Stimulated activated naive B cell treated with anti-CD40 and anti-IgM and Interleukin-4, amounts not matched to agents 10 μg/mL and 1 μg/mL and 100 μg/mL, for 72 hours (primary cell): ENCODE results near the gene OCA2.

Source experiments
- ATAC-seq, 2 donors: fragments of 150-1000 bp; cut with Tn5 transposase; replicated peaks; 2 replicates each; pipeline ENCODE4 v1.10.0; 2021; ENCODE audit warnings: moderate library complexity in 1 of 2
- DNase-seq: peaks from one replicate; pipeline ENCODE4 v3.0.0; 2021
- H3K27ac Mint-ChIP-seq: one replicate; pipeline ENCODE4 v1.8.0; 2022; ENCODE audit warnings: mild to moderate bottlenecking, mixed read lengths
- H3K27me3 Mint-ChIP-seq, 2 donors: one replicate each; pipeline ENCODE4 v1.8.0; 2022; ENCODE audit warnings: mixed read lengths in 2 of 2
- H3K36me3 Mint-ChIP-seq, 2 donors: one replicate each; pipeline ENCODE4 v1.8.0; 2022; ENCODE audit warnings: mixed read lengths in 2 of 2, mild to moderate bottlenecking in 1 of 2
- H3K4me1 Mint-ChIP-seq, 2 donors: one replicate each; pipeline ENCODE4 v1.8.0; 2022; ENCODE audit warnings: mixed read lengths in 2 of 2, mild to moderate bottlenecking in 1 of 2
- H3K4me3 Mint-ChIP-seq, 2 donors: one replicate each; pipeline ENCODE4 v1.8.0; 2022; ENCODE audit warnings: mild to moderate bottlenecking in 2 of 2, mixed read lengths in 2 of 2, moderate library complexity in 1 of 2
- H3K9me3 Mint-ChIP-seq, 2 donors: one replicate each; pipeline ENCODE4 v1.8.0; 2022; ENCODE audit warnings: mixed read lengths in 2 of 2, mild to moderate bottlenecking in 1 of 2

OCA2 gene

DNA sequence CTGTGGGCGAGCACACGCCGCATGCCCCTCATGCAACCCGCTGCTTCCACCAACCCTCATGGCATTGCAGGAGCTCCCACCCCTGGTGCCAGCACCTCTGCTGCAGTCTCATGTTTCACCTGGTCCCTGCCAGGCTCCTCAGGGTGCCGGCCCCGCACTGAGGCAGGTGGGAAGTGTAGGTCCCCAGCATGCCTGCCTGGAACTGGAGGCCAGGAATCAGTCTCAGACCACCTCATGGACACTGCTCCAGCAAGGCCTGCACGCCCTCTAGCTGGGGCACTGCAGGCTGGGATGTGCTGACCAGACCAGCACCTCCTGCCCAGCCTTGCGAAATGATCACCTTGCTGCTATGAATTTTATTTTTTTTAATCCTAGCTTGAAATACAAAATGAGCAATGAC lies 39.1 kb downstream of the OCA2 start:
- Mint-ChIP-seq H3K9me3 (peaks cover 10 to 25% of the 10 kb centered on the region in 2 donors), H3K4me1 (no peaks in the 10 kb centered on the region), H3K4me3 (no peak overlapping the region), H3K36me3 (no peaks in the 10 kb centered on the region), H3K27me3 (peaks cover 0 to 7% of the 10 kb centered on the region in 2 donors), H3K27ac (no peak overlapping the region)
- ATAC-seq (no peak), DNase-seq (no peak)

DNA sequence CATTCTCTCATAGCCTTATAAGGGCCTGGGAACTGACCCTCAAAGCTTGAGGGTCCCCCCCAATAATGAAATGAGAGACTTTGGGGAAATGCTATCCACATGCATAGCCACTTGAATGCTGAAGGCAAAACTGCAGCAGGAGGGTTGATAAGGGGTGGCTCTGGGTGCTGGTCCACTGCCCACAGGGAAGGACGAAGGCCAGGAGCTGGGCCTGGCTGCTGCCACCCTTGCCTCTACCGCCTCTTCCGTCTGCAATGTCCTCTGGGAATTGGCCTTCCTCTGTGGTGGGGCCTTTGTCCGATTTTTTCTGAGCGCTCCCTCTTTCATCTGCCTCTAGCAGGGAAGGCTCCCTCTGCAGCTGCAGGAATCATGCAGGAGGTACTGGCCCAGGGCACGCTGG lies 41.0 kb downstream of the OCA2 start:
- H3K4me1 Mint-ChIP-seq = no peaks in the 10 kb centered on the region
- peaks cover 7 to 14% of the 10 kb centered on the region in 2 donors for H3K9me3 Mint-ChIP-seq
- ATAC-seq (no peak), DNase-seq (no peak)
- no peak overlapping the region for H3K4me3 Mint-ChIP-seq
- H3K36me3 Mint-ChIP-seq = no peaks in the 10 kb centered on the region
- peaks cover 0 to 4% of the 10 kb centered on the region in 2 donors for H3K27me3 Mint-ChIP-seq
- H3K27ac Mint-ChIP-seq = no peak overlapping the region

DNA sequence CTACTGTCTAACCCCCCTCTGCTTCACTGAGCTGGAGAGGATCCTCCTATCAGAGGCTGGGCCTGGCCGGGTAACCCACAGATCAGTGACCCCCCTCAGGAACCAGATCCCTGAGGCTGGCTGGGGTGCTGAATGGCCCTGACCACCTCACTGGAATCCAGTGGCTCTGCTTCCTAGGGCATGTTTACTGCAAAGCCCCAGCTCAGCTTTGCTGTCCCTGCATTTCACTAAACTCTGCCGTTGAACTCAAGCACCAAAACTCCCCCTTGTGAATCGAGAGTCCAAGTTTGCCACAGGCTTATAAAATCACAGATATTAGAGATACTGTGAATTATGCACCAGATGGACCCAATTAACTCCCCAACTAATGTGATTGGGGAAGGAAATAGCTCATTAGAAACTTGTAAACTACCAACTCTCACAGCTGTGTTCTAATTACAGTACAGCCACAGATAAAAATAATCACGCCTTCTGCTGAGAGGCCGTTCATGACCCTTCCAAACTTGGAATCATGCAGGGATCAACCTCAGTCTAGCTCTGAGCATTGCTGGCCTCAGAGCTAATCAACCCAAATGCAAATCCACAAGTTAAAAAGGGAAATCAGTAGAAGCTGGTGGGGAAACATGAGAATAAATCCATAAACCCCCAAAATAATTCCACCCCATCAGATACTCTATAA lies 47.0 kb downstream of the OCA2 start:
- no peak for ATAC-seq
- no peak for DNase-seq
- H3K4me1 Mint-ChIP-seq = no peaks in the 10 kb centered on the region
- no peak overlapping the region for H3K27ac Mint-ChIP-seq
- H3K27me3 Mint-ChIP-seq = peaks cover 0 to 2% of the 10 kb centered on the region in 2 donors
- H3K36me3 Mint-ChIP-seq = no peaks in the 10 kb centered on the region
- H3K9me3 Mint-ChIP-seq = peaks cover 2 to 4% of the 10 kb centered on the region in 2 donors
- H3K4me3 Mint-ChIP-seq = no peak overlapping the region

DNA sequence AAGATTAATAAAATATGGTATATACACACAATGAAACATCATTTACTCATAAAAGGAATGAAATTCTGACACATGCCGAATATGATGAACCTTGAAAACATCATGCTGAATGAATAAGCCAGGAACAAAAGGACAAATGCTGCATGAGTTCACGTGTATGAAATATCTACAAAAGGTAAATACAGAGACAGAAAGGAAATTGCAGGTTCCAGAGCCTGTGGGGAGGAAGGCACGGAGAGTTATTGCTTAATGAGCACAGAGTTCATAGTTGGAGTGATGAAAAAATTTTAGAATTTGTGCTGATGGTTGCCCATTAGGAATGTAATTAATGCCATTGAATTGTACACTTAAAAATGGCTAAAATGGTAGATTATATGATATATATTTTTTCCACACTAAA lies 49.5 kb downstream of the OCA2 start:
- Mint-ChIP-seq H3K27me3 (peaks cover 10 to 11% of the 10 kb centered on the region in 2 donors), H3K4me1 (no peaks in the 10 kb centered on the region), H3K36me3 (no peaks in the 10 kb centered on the region), H3K27ac (no peak overlapping the region), H3K9me3 (peaks cover 4 to 5% of the 10 kb centered on the region in 2 donors), H3K4me3 (no peak overlapping the region)
- ATAC-seq (no peak), DNase-seq (no peak)

DNA sequence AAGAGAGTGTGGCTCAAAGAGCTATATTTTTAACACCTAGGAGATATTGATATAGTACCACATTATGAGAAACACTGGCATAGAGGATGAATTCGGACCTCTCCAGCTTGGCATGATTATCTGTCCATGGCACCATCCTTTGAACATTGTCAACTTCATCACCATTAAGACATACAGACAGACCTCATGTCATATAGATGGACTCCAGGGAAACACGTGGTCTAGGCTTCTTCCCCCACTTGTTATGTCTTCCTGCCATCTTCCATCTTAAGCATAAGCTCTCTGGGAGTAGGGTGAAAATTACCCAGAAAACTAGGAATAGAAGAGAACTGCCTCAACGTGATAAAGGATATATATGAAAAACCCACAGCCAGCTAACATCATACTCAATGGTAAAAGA lies 51.8 kb downstream of the OCA2 start:
- Mint-ChIP-seq H3K27me3 (peaks cover 11 to 13% of the 10 kb centered on the region in 2 donors), H3K9me3 (peaks cover 4 to 5% of the 10 kb centered on the region in 2 donors), H3K4me3 (no peak overlapping the region), H3K36me3 (no peaks in the 10 kb centered on the region), H3K4me1 (no peaks in the 10 kb centered on the region), H3K27ac (no peak overlapping the region)
- DNase-seq = no peak
- ATAC-seq = no peak

DNA sequence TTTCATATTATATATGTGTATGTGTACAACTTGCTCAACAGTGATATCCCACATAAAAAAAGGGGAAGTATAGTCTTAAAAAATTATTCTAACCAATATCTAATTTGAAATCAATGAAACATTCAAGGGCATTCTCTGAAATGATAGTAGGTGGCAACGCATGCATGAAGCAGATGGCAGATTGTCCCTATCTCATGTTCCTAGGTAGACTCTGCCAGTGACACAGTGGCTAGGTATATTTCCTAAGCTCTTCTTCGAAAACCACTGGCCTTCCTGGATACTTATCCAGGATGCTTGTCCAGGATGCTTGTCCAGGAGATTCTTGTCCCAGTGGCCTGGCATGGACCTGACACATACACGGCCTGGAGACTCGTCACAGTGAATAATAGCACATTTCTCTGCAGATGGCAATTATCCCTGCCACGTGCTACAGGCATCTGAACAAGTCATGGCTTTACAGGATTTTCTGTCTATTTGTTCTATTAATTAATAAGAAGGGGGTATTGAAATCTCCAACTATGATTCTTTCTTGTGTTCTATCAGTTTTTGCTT lies 54.9 kb downstream of the OCA2 start:
- no peak overlapping the region for H3K27ac Mint-ChIP-seq
- DNase-seq = no peak
- H3K4me1 Mint-ChIP-seq = no peaks in the 10 kb centered on the region
- H3K27me3 Mint-ChIP-seq = peaks cover 16 to 19% of the 10 kb centered on the region in 2 donors
- H3K4me3 Mint-ChIP-seq = no peak overlapping the region
- no peak for ATAC-seq
- no peaks in the 10 kb centered on the region for H3K36me3 Mint-ChIP-seq
- peaks cover 4 to 5% of the 10 kb centered on the region in 2 donors for H3K9me3 Mint-ChIP-seq

DNA sequence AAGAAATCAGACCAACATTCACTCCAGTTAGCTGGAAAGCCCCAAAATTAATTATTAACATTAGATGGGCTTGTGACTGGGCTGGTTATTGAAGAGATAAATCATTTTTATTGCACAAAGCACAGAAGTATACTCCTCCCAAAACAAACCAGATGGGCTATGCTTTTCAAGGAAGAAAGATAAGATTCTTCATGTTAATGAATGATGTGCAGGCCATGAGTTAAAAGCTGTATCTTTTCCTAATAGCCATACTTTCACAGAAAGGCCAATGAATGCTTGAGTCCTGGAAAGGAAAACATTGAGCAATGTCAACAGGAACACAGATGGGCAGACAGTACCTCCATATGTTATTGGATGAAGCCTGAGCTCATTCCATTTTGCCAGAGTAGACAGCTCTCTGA lies 55.4 kb downstream of the OCA2 start:
- Mint-ChIP-seq H3K27me3 (peaks cover 21 to 24% of the 10 kb centered on the region in 2 donors), H3K27ac (no peak overlapping the region), H3K4me1 (no peaks in the 10 kb centered on the region), H3K4me3 (no peak overlapping the region), H3K9me3 (peaks cover 4 to 5% of the 10 kb centered on the region in 2 donors), H3K36me3 (no peaks in the 10 kb centered on the region)
- ATAC-seq (no peak), DNase-seq (no peak)

DNA sequence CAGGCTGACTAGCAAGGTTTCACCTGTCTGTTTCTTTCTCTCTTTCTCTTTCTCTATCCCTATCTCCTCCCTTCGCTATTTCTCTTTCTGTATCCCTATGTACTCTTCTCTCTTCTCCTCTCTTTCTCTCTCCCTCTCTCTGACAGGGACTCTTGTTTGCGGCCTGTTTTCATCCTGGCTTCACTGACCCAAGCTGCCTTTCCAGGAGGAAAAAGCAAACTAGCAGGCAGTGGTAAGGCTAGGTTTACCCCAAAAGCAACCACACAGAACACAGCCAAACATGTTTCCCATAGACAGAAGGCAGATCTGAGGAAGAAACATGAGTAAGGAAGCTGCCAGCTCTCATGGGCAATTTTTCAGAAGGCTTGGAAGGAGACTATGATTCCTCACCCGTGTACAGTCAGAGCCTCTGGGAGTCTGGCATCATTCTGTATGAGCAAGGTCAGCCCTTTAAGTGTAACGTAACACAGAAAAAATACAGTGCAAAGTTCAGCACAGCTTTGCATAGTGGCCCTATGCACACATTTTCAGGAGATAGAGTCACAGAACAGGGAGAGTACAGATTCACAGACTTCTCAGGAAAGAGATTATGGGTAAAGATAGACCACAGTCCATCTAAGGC lies 61.0 kb downstream of the OCA2 start:
- H3K4me1 Mint-ChIP-seq = no peaks in the 10 kb centered on the region

DNA sequence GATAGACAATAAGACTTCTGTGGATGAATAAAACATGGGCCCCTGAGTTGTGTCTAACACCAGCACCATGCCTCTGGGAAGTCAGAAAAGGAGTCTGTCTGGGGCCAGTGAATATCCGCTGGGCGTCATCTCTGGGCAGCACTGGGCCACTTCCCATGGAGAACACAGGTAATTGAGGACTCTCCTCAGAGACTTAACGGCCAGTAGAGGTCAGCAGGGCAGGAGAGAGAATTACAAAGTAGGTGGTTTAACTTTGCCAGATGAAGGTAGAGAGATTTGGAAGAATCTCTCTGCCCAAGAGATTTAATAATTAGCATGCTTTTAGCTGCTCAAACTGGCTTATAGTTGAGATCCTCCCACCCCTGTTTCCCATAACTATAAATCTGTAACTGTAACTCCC lies 65.7 kb downstream of the OCA2 start:
- ATAC-seq (no peak), DNase-seq (no peak)
- Mint-ChIP-seq H3K4me3 (no peak overlapping the region), H3K4me1 (no peaks in the 10 kb centered on the region), H3K9me3 (no peaks in the 10 kb centered on the region), H3K36me3 (no peaks in the 10 kb centered on the region), H3K27ac (no peak overlapping the region), H3K27me3 (peaks cover 6 to 8% of the 10 kb centered on the region in 2 donors)

More for the DNA sequence above, 61.0 kb downstream of the OCA2 start:
- H3K9me3 Mint-ChIP-seq = no peaks in the 10 kb centered on the region
- H3K4me3 Mint-ChIP-seq = no peak overlapping the region
- H3K36me3 Mint-ChIP-seq = no peaks in the 10 kb centered on the region
- H3K27me3 Mint-ChIP-seq = peaks cover 18 to 23% of the 10 kb centered on the region in 2 donors
- no peak for ATAC-seq
- no peak for DNase-seq
- no peak overlapping the region for H3K27ac Mint-ChIP-seq

DNA sequence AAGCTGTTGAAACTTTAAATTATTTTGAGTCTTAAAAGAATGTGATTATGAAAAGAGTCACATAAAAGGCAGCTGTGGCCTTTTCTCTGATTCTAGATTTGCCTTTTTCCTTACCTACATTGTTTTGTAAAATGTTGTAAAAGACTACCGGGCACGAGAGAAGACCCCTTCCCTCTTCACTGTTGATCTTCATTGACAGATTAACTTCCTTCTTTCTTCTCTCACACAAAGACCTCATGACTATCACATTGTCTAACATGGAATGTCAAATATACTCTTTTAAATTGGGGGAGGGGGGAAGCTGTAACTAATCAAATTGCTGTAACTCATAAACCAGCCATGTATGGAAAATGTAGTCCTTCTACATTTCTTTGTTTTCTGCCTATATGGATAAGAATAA lies 68.3 kb downstream of the OCA2 start:
- Mint-ChIP-seq H3K36me3 (no peaks in the 10 kb centered on the region), H3K4me3 (no peak overlapping the region), H3K9me3 (no peaks in the 10 kb centered on the region), H3K27ac (no peak overlapping the region), H3K4me1 (no peaks in the 10 kb centered on the region), H3K27me3 (no peaks in the 10 kb centered on the region)
- ATAC-seq (no peak), DNase-seq (no peak)

DNA sequence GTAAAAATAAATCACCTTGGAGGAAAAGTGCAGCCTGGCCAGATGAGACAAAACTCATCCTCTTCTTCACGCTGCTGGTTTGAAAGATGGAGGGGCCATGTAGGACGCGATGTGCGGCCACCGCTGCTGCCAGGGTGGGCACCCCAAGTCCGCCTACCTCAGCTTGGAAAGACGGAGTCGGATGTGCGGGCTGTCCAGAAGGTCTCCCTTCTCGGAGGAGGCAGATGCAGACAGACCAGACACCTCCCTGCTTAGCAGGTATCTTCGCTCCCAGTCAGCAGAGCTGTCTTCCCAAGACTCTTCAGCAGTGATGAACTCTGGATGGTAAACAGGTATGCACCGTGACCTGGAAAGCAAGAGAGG lies 71.4 kb downstream of the OCA2 start:
- Mint-ChIP-seq H3K4me1 (no peaks in the 10 kb centered on the region), H3K27me3 (peaks cover 0 to 3% of the 10 kb centered on the region in 2 donors), H3K4me3 (no peak overlapping the region), H3K9me3 (no peaks in the 10 kb centered on the region), H3K36me3 (no peaks in the 10 kb centered on the region), H3K27ac (no peak overlapping the region)
- DNase-seq (no peak), ATAC-seq (no peak)

DNA sequence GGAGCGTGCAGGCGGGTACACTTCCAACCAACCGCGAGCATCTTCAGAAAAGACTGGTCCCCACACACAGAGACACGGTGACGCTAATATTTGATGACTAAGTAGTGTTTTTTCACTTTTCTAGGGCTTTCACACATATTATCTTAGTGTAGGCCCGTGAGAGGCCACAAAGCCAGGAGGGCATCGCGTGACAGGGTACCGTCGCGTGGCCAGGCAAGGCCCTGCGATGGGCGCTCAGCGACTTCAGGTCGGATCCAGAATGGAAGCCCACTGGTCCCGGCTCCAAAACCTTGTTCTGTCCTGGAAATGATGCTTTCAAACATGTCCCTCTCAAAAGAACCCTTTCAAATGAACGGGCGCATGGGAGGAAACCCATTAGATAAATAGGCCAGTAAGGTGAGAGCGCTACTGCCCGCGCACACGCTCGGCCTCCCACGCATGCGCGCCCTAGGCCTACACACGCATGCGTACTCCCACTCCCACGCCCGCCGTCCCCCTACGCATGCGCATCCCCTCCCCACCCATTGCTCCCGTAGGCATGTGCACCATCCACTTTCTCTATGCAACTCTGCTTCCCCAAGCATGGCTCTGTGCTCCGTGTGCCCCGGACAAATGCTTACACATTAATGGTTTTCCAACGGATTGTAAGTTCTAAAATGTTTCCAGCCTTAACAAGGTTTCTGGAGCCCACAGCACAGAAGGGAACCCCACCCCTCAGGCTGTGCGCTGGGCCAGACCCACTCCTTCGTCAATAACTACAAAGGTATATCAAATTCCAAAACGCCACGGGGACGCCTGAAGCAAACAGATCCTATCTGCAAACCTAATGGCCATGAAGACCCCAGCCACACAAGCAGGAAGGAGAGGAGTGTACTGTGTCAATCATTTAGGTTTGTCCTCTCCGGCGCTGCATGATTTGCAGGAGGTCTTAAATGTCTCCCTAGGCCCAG lies 72.1 kb downstream of the OCA2 start:
- ATAC-seq = no peak

DNA sequence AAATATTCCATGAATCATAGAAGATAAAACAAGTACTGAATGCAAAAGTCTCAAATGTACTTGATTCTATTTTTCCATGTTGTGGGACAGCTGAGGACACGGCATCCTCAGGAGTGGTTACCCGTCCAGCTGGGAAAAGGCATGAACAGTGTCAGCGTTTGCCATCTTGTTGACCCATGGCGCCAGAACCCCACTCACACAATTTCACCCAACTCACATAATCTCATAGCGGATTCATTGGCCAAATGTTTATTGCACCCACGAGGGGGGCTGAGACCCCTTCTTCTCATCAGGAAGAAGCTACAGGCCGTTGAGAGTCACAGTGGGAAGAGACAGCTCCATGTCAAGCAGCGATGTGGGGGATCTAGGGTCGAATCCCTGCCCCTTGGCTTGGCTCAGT lies 72.9 kb downstream of the OCA2 start:
- peaks cover 0 to 4% of the 10 kb centered on the region in 2 donors for H3K4me1 Mint-ChIP-seq
- H3K27me3 Mint-ChIP-seq = peaks cover 0 to 3% of the 10 kb centered on the region in 2 donors
- H3K4me3 Mint-ChIP-seq = no peak overlapping the region
- ATAC-seq (no peak), DNase-seq (no peak)
- H3K9me3 Mint-ChIP-seq = no peaks in the 10 kb centered on the region
- H3K36me3 Mint-ChIP-seq = no peaks in the 10 kb centered on the region
- no peak overlapping the region for H3K27ac Mint-ChIP-seq

More for the DNA sequence above, 72.1 kb downstream of the OCA2 start:
- peaks cover 0 to 3% of the 10 kb centered on the region in 2 donors for H3K27me3 Mint-ChIP-seq
- H3K9me3 Mint-ChIP-seq = no peaks in the 10 kb centered on the region
- H3K36me3 Mint-ChIP-seq = no peaks in the 10 kb centered on the region
- H3K4me1 Mint-ChIP-seq = no peaks in the 10 kb centered on the region
- DNase-seq = no peak
- no peak overlapping the region for H3K27ac Mint-ChIP-seq
- H3K4me3 Mint-ChIP-seq = no peak overlapping the region

DNA sequence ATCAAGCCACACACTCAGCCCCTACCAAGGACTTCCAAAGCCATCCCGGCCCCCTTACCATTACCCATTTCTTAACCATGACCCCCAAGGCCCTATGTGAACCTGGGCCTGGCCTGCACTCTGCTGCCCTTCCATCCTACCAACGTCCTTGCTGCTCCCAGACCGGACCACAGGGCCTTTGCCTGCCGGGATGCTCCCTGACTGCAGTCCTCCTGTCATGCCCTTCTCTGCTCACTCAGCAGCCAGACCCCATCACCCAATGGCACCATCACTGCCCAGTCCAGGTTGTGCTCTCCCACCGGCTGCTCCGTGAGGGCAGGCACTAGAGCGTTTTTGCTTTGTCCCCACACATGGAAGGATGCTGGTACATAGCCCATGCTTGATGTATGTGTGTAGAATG lies 73.7 kb downstream of the OCA2 start:
- no peaks in the 10 kb centered on the region for H3K36me3 Mint-ChIP-seq
- ATAC-seq (no peak), DNase-seq (no peak)
- H3K4me3 Mint-ChIP-seq = no peak overlapping the region
- peaks cover 0 to 4% of the 10 kb centered on the region in 2 donors for H3K4me1 Mint-ChIP-seq
- no peaks in the 10 kb centered on the region for H3K9me3 Mint-ChIP-seq
- H3K27ac Mint-ChIP-seq = no peak overlapping the region
- peaks cover 0 to 3% of the 10 kb centered on the region in 2 donors for H3K27me3 Mint-ChIP-seq
